HEK293 (cell line): ENCODE results near the gene KRTAP12-3.

Source experiments
- CTCF ChIA-PET: fragments of 350-600 bp; formaldehyde crosslinking; extraction: SDS; loops from one replicate; lab custom pipeline; 2021; ENCODE audit warnings: antibody characterized with exemption; lab: Yijun Ruan, JAX
- POLR2A ChIA-PET: fragments of 300-600 bp; formaldehyde crosslinking; extraction: SDS; loops from one replicate; lab custom pipeline; 2020; ENCODE audit warnings: antibody characterized with exemption, inconsistent platforms; lab: Yijun Ruan, JAX
- H3K27ac ChIP-seq: fragments of 200-500 bp; sonication (Bioruptor generic); 2 replicates; pipeline ENCODE4 v1.5.1; 2014; ENCODE audit warnings: low read depth, low read length, control low read depth, inconsistent platforms; ENCODE audit errors: extremely low read depth
- H3K36me3 ChIP-seq, 2 experiments: fragments of 200-500 bp in 1 of 2; sonication (Bioruptor generic) in 1 of 2; 1 replicate in 1 of 2; 2 replicates in 1 of 2; pipeline ENCODE4 v1.5.1; 2014 to 2017; ENCODE audit warnings: inconsistent platforms in 2 of 2, low read length in 2 of 2; ENCODE audit not compliant: control insufficient read depth in 2 of 2, insufficient read depth in 1 of 2
- H3K4me1 ChIP-seq: fragments of 200-500 bp; sonication (Bioruptor generic); 2 replicates; pipeline ENCODE4 v1.5.1; 2014; ENCODE audit warnings: mild to moderate bottlenecking, low read length, inconsistent platforms; ENCODE audit not compliant: control insufficient read depth, insufficient read depth
- H3K4me3 ChIP-seq: 2 replicates; pipeline ENCODE4 v1.5.1; 2011; ENCODE audit warnings: low read depth, mild to moderate bottlenecking, control low read depth, low read length, moderate library complexity
- H3K9me3 ChIP-seq: fragments of 200-500 bp; sonication (Bioruptor generic); 2 replicates; pipeline ENCODE4 v1.5.1; 2014; ENCODE audit warnings: low read depth, low read length, inconsistent platforms; ENCODE audit not compliant: control insufficient read depth, insufficient read depth
- EGR2 ChIP-seq: fragments of 450-650 bp; formaldehyde crosslinking; IDR thresholded peaks from 2 replicates; pipeline ENCODE4 v1.5.1; 2016; ENCODE audit warnings: low read depth, missing biosample characterization, missing genetic modification characterization
- SETDB1 ChIP-seq: IDR thresholded peaks from one replicate; pipeline ENCODE4 v1.6.1; 2017; ENCODE audit warnings: mild to moderate bottlenecking, low read length, moderate library complexity, mixed read lengths; ENCODE audit not compliant: insufficient read length
- ZBTB26 ChIP-seq: fragments of 450-650 bp; formaldehyde crosslinking; optimal IDR thresholded peaks from 2 replicates; pipeline ENCODE3; 2016; ENCODE audit warnings: missing biosample characterization, mild to moderate bottlenecking, missing genetic modification characterization
- ZNF155 ChIP-seq: fragments of 450-650 bp; formaldehyde crosslinking; IDR thresholded peaks from 2 replicates; pipeline ENCODE4 v1.5.1; 2016; ENCODE audit warnings: missing biosample characterization, missing genetic modification characterization
- ZNF2 ChIP-seq: fragments of 450-650 bp; formaldehyde crosslinking; IDR thresholded peaks from 2 replicates; pipeline ENCODE4 v1.5.1; 2016; ENCODE audit warnings: missing biosample characterization, missing genetic modification characterization
- ZNF280D ChIP-seq: fragments of 450-650 bp; formaldehyde crosslinking; IDR thresholded peaks from 2 replicates; pipeline ENCODE4 v1.5.1; 2016; ENCODE audit warnings: missing biosample characterization, missing genetic modification characterization
- ZNF518A ChIP-seq: fragments of 450-650 bp; formaldehyde crosslinking; conservative IDR thresholded peaks from 2 replicates; pipeline ENCODE4 v1.5.1; 2016; ENCODE audit warnings: low read depth, missing biosample characterization, missing genetic modification characterization
- ZNF521 ChIP-seq: fragments of 450-650 bp; formaldehyde crosslinking; IDR thresholded peaks from 2 replicates; pipeline ENCODE4 v1.5.1; 2017; ENCODE audit warnings: missing biosample characterization, mild to moderate bottlenecking, missing genetic modification characterization
- ZNF544 ChIP-seq: fragments of 450-650 bp; formaldehyde crosslinking; IDR thresholded peaks from 2 replicates; pipeline ENCODE4 v1.5.0; 2017; ENCODE audit warnings: missing biosample characterization, missing genetic modification characterization
- ZNF624 ChIP-seq: fragments of 450-650 bp; formaldehyde crosslinking; IDR thresholded peaks from 2 replicates; pipeline ENCODE4 v1.5.1; 2017; ENCODE audit warnings: missing biosample characterization, missing genetic modification characterization
- ZNF645 ChIP-seq: fragments of 450-650 bp; formaldehyde crosslinking; IDR thresholded peaks from 2 replicates; pipeline ENCODE4; 2016; ENCODE audit warnings: missing biosample characterization, missing genetic modification characterization
- ZSCAN18 ChIP-seq: fragments of 450-650 bp; formaldehyde crosslinking; IDR thresholded peaks from 2 replicates; pipeline ENCODE4 v1.5.1; 2016; ENCODE audit warnings: missing biosample characterization, missing genetic modification characterization
- TF ChIP-seq, protein P1 (sequence below): fragments of 450-650 bp; formaldehyde crosslinking; IDR thresholded peaks from 2 replicates; pipeline ENCODE4 v1.5.1; 2016; ENCODE audit warnings: missing biosample characterization, missing genetic modification characterization

KRTAP12-3 gene

GRCh38 chr21:44692798-44693512, 35.2 kb downstream of the KRTAP12-3 start:
- POLR2A ChIA-PET, result no interaction called here

GRCh38 chr21:44694776-44695175, 37.0 kb downstream of the KRTAP12-3 start:
- CTCF ChIA-PET, result no interaction called here
- H3K4me3 ChIP-seq, result no peak overlapping the region
- no peak overlapping the region for H3K27ac ChIP-seq
- H3K9me3 ChIP-seq, result no peaks in the 10 kb centered on the region; the same call in none of the 2 replicates
- no peaks in the 10 kb centered on the region for H3K36me3 ChIP-seq
- H3K4me1 ChIP-seq, result no peaks in the 10 kb centered on the region
- POLR2A ChIA-PET, result no interaction called here
- no peak for TF ChIP-seq ZNF155
- TF ChIP-seq ZNF521 (tag by site-specific recombination), result no peak
- no peak for TF ChIP-seq ZNF518A (tag by site-specific recombination)
- TF ChIP-seq ZNF624 (tag by site-specific recombination), result no peak
- no peak for TF ChIP-seq ZNF2
- TF ChIP-seq ZBTB26 (tag by site-specific recombination), result no peak
- TF ChIP-seq, protein P1, sequence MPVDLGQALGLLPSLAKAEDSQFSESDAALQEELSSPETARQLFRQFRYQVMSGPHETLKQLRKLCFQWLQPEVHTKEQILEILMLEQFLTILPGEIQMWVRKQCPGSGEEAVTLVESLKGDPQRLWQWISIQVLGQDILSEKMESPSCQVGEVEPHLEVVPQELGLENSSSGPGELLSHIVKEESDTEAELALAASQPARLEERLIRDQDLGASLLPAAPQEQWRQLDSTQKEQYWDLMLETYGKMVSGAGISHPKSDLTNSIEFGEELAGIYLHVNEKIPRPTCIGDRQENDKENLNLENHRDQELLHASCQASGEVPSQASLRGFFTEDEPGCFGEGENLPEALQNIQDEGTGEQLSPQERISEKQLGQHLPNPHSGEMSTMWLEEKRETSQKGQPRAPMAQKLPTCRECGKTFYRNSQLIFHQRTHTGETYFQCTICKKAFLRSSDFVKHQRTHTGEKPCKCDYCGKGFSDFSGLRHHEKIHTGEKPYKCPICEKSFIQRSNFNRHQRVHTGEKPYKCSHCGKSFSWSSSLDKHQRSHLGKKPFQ (tag by site-specific recombination), result no peak
- no peak for TF ChIP-seq ZNF544 (tag by site-specific recombination)

More at GRCh38 chr21:44692798-44693512, 35.2 kb downstream of the KRTAP12-3 start:
- no peak overlapping the region for H3K4me3 ChIP-seq
- no peaks in the 10 kb centered on the region for H3K4me1 ChIP-seq
- no peaks in the 10 kb centered on the region for H3K36me3 ChIP-seq
- H3K27ac ChIP-seq, result no peak overlapping the region
- CTCF ChIA-PET, result interaction anchor here (0.6 kb wide), 1 partner anchor 260 kb away, joined by 3 read pairs; no protein-coding TSS in a partner anchor
- TF ChIP-seq ZNF645 (tag by site-specific recombination), result no peak
- TF ChIP-seq ZNF280D (tag by site-specific recombination), result peak; percentile 83; the same call in 1 of the 2 replicates
- TF ChIP-seq SETDB1, result peak; percentile 69
- no peak for TF ChIP-seq EGR2
- TF ChIP-seq ZSCAN18, result no peak
- H3K9me3 ChIP-seq, result no peaks in the 10 kb centered on the region; the same call in none of the 2 replicates
